ENCODE results near the gene MACROD1. TPM values are rescaled to one million over a fixed set of nuclear protein-coding genes. Genes with fewer than 3 reads are reported as not detected.

Gene MACROD1
- total RNA-seq, 1 donor from 2014 or later, result 5.6 TPM

GRCh38 chr11:64019106-64020037 lies 146.5 kb downstream of the MACROD1 start:
- intact Hi-C loops (cut with micrococcal nuclease), result no loop called here

- intact Hi-C loops (cut with micrococcal nuclease), result no loop called here
Observed at GRCh38 chr11:64018310-64018709, 147.6 kb downstream of the MACROD1 start.

- intact Hi-C loops (cut with micrococcal nuclease), result no loop called here
Observed at GRCh38 chr11:64017945-64018224, 148.0 kb downstream of the MACROD1 start.

GRCh38 chr11:64015935-64016845 lies 149.7 kb downstream of the MACROD1 start:
- intact Hi-C loops (cut with micrococcal nuclease), result no loop called here

- intact Hi-C loops (cut with micrococcal nuclease), result no loop called here
Observed at GRCh38 chr11:64015510-64015909, 150.4 kb downstream of the MACROD1 start.

- intact Hi-C loops (cut with micrococcal nuclease), result no loop called here
Observed at GRCh38 chr11:64014356-64014755, 151.6 kb downstream of the MACROD1 start.

- intact Hi-C loops (cut with micrococcal nuclease), result no loop called here
Observed at GRCh38 chr11:64013141-64013896, 152.6 kb downstream of the MACROD1 start.

- intact Hi-C loops (cut with micrococcal nuclease), result no loop called here
Observed at GRCh38 chr11:64011371-64011770, 154.5 kb downstream of the MACROD1 start.

- intact Hi-C loops (cut with micrococcal nuclease), result no loop called here
Observed at GRCh38 chr11:64010783-64011182, 155.1 kb downstream of the MACROD1 start.

GRCh38 chr11:64009710-64010109 lies 156.2 kb downstream of the MACROD1 start:
- intact Hi-C loops (cut with micrococcal nuclease), result no loop called here

GRCh38 chr11:64008914-64009633 lies 156.8 kb downstream of the MACROD1 start:
- intact Hi-C loops (cut with micrococcal nuclease), result no loop called here

GRCh38 chr11:64008283-64008913 lies 157.5 kb downstream of the MACROD1 start:
- intact Hi-C loops (cut with micrococcal nuclease), result no loop called here

GRCh38 chr11:64007629-64008282 lies 158.2 kb downstream of the MACROD1 start:
- intact Hi-C loops (cut with micrococcal nuclease), result no loop called here

GRCh38 chr11:64007160-64007628 lies 158.7 kb downstream of the MACROD1 start:
- intact Hi-C loops (cut with micrococcal nuclease), result no loop called here

- intact Hi-C loops (cut with micrococcal nuclease), result no loop called here
Observed at GRCh38 chr11:64006398-64006797, 159.5 kb downstream of the MACROD1 start.

GRCh38 chr11:64005691-64006090 lies 160.2 kb downstream of the MACROD1 start:
- intact Hi-C loops (cut with micrococcal nuclease), result no loop called here

GRCh38 chr11:64004590-64004984 lies 161.3 kb downstream of the MACROD1 start:
- intact Hi-C loops (cut with micrococcal nuclease), result loop anchor here (5.0 kb wide), 1 partner anchor 163 kb away; the partner anchor contains the start of gene MACROD1

- intact Hi-C loops (cut with micrococcal nuclease), result loop anchor here (5.0 kb wide), 1 partner anchor 163 kb away; the partner anchor contains the start of gene MACROD1
Observed at GRCh38 chr11:64003807-64004589, 161.9 kb downstream of the MACROD1 start.
